ENCODE results near the gene GPR157.

GPR157 gene

DNA sequence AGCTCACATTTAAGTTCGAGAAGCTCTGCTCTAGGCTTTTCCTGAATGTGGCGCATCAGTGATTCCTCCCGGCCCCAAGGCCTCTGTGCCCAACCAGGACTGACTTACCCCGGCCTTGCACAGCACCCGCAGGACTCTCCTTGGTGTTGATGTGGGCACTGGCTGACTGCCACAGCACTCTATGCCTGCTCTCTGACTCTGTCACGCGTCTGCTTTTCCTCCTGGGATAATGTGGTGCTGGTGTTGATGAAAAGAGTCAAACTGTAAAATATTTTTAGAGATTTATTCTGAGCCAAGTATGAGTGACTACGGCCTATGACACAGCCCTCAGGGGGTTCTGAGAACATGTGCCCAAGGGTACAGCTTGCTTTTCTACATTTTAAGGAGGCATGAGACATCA lies 44.0 kb downstream of the GPR157 start:
- TF ChIP-seq, protein P1, sequence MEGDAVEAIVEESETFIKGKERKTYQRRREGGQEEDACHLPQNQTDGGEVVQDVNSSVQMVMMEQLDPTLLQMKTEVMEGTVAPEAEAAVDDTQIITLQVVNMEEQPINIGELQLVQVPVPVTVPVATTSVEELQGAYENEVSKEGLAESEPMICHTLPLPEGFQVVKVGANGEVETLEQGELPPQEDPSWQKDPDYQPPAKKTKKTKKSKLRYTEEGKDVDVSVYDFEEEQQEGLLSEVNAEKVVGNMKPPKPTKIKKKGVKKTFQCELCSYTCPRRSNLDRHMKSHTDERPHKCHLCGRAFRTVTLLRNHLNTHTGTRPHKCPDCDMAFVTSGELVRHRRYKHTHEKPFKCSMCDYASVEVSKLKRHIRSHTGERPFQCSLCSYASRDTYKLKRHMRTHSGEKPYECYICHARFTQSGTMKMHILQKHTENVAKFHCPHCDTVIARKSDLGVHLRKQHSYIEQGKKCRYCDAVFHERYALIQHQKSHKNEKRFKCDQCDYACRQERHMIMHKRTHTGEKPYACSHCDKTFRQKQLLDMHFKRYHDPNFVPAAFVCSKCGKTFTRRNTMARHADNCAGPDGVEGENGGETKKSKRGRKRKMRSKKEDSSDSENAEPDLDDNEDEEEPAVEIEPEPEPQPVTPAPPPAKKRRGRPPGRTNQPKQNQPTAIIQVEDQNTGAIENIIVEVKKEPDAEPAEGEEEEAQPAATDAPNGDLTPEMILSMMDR (IDR thresholded peaks at IDR 0.05; ENCODE audit: low read depth, low read length) = no peak
- no peak for DNase-seq (ENCODE audit: extremely low read depth, low read depth)

DNA sequence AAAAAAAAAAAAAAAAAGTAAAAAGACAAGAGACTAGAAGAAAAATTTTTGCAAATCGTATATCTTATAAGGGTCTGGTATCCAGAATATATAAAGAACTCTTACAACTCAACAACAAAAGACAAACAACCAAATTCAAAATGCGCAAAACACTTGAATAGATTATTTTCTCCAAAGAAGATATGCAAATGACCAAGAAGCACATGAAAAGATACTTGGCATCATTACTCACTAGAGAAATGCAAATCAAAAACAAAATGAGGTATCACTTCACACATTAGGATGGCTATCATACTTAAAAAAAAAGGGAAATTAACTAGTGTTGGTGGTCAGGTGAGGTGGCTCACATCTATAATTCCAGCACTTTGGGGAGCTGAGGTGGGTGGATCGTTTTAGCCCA lies 47.4 kb downstream of the GPR157 start:
- DNase-seq (ENCODE audit: extremely low read depth, low read depth) = no peak
- TF ChIP-seq, protein P1 (IDR thresholded peaks at IDR 0.05; ENCODE audit: low read depth, low read length) = no peak

DNA sequence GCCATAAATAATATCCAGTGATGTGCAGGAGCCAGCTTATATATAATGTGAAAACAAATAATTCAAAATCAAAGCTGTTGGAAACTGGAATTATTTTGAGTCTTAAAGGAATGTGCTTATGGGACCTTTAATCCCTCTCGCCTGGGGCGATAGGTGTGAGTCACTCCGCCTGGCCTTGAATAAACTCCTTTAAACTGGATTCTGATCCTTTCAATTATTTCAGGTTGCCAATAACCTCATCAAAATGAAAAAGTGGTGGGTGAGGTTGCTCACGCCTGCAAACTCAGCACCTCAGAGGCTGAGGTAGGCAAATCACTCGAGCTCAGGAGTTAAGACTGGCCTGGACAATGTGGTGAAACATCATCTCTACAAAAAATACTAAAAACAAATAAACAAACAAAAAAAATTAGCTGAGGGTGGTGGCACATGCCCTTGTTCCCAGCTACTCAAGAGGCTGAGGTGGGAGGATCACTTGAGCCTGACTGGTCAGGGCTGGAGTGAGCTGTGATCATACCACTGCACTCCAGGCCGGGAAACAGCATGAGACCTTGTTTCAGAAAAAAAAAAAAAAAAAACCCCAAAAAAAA lies 48.1 kb downstream of the GPR157 start:
- TF ChIP-seq, protein P1 (IDR thresholded peaks at IDR 0.05; ENCODE audit: low read depth, low read length) = no peak
- no peak for DNase-seq (ENCODE audit: extremely low read depth, low read depth)

DNA sequence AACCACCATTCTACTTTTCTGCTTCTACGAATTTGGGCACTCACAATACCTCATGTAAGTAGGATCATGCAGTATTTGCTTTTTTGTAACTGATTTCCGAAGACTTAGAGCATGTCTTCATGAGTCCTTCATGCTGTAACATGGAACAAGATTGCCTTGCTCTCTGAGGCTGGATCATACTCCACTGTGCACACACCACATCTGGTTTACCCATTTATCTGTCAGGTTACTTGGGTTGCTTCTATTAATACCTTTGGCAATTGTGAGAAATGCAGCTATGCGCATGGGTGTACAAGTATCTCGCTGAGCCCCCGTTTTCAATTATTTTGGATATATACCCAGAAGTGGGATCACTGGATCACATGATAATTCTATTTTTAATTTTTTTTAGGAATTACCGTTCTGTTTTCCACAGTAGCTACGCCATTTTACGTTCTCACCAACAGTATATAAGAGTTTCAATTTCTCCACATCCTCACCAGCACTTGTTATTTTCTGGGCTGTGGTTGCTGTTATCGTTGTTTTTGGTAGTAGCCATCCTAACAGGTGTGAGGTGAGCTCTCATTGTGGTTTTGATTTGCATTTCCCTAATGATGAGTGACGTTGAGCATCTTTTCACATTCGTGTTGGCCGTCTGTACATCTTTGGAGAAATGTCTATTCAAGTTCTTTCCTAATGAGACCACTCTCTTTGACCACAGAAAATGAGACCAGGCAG lies 48.8 kb downstream of the GPR157 start:
- TF ChIP-seq, protein P1 (IDR thresholded peaks at IDR 0.05; ENCODE audit: low read depth, low read length) = no peak
- DNase-seq (ENCODE audit: extremely low read depth, low read depth) = no peak

DNA sequence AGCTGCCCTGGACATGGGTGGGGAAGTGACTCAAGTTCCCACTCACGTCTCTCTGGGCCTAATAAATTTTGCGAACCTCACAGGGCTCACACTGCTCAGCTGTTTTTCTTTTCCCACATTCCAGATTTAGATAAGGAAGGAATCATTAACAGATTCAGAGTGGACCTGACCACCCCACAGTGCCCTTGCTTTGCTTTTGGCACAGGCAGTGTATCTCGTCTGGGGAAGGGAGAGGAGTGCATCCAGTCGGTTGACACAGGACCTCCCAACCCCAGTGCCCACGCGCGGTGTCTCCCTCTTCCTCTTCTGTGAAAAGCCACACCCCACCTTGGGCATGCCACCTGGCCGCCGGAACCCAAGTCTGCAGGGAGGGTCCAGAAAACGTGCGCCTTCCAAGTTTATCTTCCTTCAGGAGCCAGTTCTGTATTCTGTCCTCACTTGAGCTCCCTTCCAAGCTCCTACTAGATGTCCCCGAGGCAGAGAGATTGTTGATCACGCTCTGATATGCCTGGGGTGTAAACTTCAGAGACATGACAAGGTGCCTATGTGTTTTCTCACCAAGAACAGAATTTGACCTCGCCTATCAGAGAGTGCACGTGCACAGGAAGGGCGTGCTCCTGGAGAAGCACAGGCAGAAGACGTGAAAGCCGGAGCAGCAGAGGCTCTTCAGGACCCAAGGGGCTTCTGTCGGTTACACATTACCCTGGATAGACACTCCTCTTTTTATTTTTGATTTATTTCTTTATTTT lies 50.0 kb downstream of the GPR157 start:
- TF ChIP-seq, protein P1 (IDR thresholded peaks at IDR 0.05; ENCODE audit: low read depth, low read length) = no peak
- no peak for DNase-seq (ENCODE audit: extremely low read depth, low read depth)

DNA sequence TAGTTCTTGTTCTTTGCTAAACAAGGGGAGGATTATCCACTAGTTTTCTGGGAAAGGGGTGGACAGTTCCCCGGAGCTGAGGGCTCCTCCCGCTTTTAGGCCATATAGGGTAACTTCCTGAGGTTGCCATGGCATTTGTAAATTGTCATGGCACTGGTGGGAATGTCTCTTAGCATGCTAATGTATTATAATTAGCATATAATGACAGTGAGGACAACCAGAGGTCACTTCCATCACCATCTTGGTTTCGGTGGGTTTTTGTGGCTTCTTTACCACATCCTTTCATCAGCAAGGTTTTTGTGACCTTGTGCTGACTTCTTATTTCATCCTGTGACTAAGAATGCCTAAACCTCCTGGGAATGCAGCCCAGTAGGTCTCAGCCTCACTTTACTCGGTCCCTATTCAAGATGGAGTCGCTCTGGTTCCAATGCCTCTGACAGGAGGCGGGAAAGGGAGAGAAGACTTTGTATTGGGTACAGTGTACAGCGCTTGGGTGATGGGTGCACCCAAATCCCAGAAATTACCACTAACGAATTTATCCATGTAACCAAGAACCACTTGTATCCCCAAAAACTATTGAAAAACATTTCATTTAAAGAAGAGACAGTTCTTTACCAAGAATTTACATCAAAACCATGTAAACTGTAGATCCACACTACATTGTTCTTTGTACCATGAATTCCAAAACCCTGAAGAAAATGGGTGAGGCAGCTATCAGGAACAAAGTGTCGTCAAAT lies 50.7 kb downstream of the GPR157 start:
- TF ChIP-seq, protein P1 (IDR thresholded peaks at IDR 0.05; ENCODE audit: low read depth, low read length) = no peak
- no peak for DNase-seq (ENCODE audit: extremely low read depth, low read depth)
